ENCODE results near the gene PIGC. TPM values are rescaled to one million over a fixed set of nuclear protein-coding genes. Genes with fewer than 3 reads are reported as not detected.

The PIGC gene
- total RNA-seq, 1 experiment from 2014 or later, result 40.6 TPM

GRCh38 chr1:172398970-172399755, 44.7 kb downstream of the PIGC start:
- DNase-seq (ENCODE audit: low read depth), result peak; percentile 96

DNA sequence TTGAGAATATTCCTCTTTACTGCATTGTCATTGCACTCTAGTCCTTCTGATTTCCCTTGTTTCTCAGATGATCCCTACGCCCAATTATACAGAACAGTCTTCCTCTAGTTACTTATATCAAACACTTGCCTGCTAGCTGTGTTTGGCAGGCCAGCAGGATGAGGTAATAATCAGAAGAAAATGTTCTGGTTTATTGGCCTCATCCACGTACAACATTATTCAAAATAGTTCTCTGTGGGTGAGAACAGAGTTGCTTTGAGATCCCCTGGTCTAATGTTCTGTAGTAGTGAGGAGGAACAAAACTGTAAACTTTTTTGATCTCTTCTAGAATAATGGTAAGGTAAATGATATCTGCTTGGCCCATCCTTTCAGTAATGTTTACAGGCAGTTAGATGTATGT, 45.7 kb downstream of the PIGC start:
- no peak for DNase-seq (ENCODE audit: low read depth)

- DNase-seq (ENCODE audit: low read depth), result no peak
Observed at GRCh38 chr1:172397633-172398032, 46.2 kb downstream of the PIGC start.

DNA sequence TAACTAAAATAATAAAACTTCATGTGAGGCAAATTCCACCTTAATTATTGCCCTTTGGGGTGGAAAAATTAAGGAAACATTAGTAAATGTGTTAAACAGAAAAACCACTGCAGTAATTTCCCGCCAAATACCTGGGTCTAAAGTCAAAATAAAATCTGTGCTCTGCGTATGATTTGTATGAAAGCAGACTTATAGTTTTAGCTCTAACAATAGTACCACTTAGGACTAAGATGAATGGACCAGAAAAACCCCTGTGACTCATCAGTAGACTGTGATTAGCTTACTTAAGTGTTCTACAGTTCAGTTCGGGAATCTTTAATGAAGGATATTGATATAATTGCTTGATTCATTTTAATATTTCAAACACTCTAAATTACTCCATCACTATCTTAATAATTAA, 46.6 kb downstream of the PIGC start:
- peak; percentile 72 for DNase-seq (ENCODE audit: low read depth)

DNA sequence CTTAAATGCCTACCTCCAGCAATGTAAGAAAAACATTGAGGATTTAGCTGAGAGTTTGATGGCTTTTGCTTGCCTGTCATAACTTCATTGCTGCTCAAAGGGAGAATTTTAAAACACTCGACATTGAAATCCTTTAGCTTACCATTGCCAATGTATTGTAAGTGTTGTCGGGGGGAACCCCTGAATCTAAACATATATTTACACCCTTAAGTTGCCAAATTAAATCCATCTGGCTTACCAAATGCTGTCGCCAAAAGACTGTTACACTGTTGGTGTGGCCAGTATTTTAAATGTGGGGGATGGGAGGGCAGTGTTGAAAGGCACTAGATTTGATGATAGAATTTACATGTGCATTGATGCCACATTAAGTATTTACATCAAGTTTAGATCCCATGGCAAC, 48.3 kb downstream of the PIGC start:
- DNase-seq (ENCODE audit: low read depth), result no peak

DNA sequence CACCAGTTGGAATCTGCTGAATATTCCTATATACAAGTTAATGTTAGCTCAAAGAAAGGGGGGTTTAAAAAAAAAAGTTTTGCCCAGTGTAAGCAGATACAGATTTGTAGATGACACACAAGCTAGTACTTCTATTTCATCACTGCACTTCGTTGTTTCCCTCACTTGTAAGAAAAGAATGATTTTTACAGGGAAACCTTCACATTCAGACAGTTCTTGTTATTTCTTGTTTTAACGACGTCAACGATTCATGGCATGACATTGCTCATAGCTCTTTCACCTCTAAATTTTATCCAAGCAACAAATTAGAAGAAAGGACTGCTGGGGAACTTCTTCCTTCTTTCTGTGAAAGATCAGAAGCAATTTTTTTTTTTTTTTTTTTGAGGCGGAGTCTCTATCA, 49.1 kb downstream of the PIGC start:
- no peak for DNase-seq (ENCODE audit: low read depth)

DNA sequence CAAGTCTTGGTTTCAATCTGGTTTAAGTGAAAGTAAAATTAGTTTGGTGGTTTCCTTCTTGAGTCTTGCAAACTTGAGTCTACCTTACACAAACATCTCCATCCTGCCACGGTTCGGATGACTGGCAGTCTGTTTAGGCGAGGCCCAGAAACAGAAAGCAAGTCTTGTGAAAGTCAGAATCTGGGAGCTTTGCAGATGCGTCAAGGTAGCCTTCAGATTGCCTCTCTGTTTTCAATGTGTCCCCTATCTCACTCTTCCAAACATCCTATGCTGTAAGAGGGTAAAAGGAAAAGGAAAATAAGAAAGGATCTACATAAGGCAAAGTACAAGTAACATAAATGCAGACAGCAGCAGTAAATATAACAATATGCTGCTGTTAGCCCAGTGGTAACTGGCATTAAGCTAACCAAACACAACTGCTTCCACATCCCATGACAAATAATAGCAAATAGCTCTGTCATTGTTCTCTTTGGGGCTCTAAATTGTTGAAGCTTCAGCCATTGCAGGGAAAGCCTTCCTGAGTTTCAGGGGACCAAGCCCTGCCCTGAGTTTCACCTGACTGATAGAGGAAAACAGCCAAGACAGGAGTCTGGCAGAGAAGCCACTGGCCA, 49.6 kb downstream of the PIGC start:
- peak; percentile 58 for DNase-seq (ENCODE audit: low read depth)

- DNase-seq (ENCODE audit: low read depth), result no peak
Observed at GRCh38 chr1:172393354-172393753, 50.5 kb downstream of the PIGC start.

DNA sequence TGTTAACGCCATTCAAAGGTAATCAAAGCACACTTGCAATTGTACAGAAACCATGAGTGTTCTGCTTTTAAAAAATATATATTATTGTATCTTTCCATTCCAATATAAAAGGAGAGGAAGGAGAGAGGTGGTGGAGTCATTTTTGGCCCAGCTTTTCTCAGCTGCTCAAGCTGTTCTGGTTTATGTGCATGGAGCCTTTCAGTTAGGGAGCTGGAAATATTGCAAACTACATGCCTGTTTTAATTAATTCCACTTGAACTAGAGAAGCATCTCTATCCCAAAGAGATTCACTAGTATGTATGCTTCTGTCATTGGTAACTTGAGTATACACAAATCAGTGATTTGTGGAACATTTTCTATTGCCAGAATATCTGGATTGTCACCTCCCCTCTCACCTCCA, 51.9 kb downstream of the PIGC start:
- DNase-seq (ENCODE audit: low read depth), result no peak

Other genes with a start within 250 kb of the PIGC start
- gene C1orf105, start 23.4 kb downstream of the PIGC start, total RNA-seq (2014; rRNA removed; shearing (Covaris generic)), result not detected in 2 replicates
- 38.0 and 44.1 TPM in 2 replicates for gene SUCO, start 89.1 kb upstream of the PIGC start, total RNA-seq (2014; rRNA removed; shearing (Covaris generic))
- gene FASLG, start 215.0 kb upstream of the PIGC start, total RNA-seq (2014; rRNA removed; shearing (Covaris generic)), result not detected in 2 replicates